SK-N-SH (cell line): Measurements from ENCODE around the gene CRYZL1. TPM values are rescaled to one million over a fixed set of nuclear protein-coding genes. Genes with fewer than 3 reads are reported as not detected.

Experiments used
- CTCF ChIA-PET: fragments of 300-600, 350-600 bp; formaldehyde crosslinking; extraction: SDS; loops from one replicate; lab custom pipeline; 2021; lab: Yijun Ruan, JAX
- POLR2A ChIA-PET: fragments of 350-600 bp; sonication (Branson Sonifier 250); formaldehyde crosslinking; extraction: SDS; loops from one replicate; lab custom pipeline; 2020; ENCODE audit warnings: antibody characterized with exemption, inconsistent platforms; lab: Yijun Ruan, JAX
- DNase-seq: peaks from one replicate; pipeline ENCODE4 v3.0.0; 2012
- H2AFZ ChIP-seq: fragments of 200-600 bp; sonication (generic); 2 replicates; pipeline ENCODE4 v1.8.1; 2016; ENCODE audit warnings: antibody characterized with exemption, mild to moderate bottlenecking, low read depth
- H3F3A ChIP-seq: fragments of 200-600 bp; sonication (generic); replicated peaks from 2 replicates; pipeline ENCODE3; 2016; ENCODE audit warnings: antibody characterized with exemption, mild to moderate bottlenecking; ENCODE audit not compliant: insufficient read depth
- H3K27ac ChIP-seq, 2 experiments: fragments of 200-500 bp in 1 of 2; fragments of 200-600 bp in 1 of 2; sonication (Bioruptor generic) in 1 of 2; sonication (generic), shearing (Covaris generic) in 1 of 2; 2 replicates each; pipeline versions ENCODE4 v1.5.1 to v1.6.1; 2014 to 2016; ENCODE audit warnings: low read depth in 2 of 2, inconsistent platforms in 1 of 2, low read length in 1 of 2, mild to moderate bottlenecking in 1 of 2, mixed read lengths in 1 of 2
- H3K27me3 ChIP-seq: fragments of 200-600 bp; sonication (generic), shearing (Covaris generic); 2 replicates; pipeline ENCODE4 v1.6.1; 2016; ENCODE audit warnings: mixed run types; ENCODE audit not compliant: insufficient read depth
- H3K36me3 ChIP-seq, 2 experiments: fragments of 200-500 bp in 1 of 2; fragments of 200-600 bp in 1 of 2; sonication (Bioruptor generic) in 1 of 2; sonication (generic) in 1 of 2; replicated peaks in 1 of 2; 2 replicates each; pipeline versions ENCODE3 to v1.5.1; 2014 to 2016; ENCODE audit warnings: low read length in 1 of 2, mild to moderate bottlenecking in 1 of 2; ENCODE audit not compliant: insufficient read depth in 2 of 2, control insufficient read depth in 1 of 2
- H3K4me1 ChIP-seq, 2 experiments: fragments of 200-500 bp in 1 of 2; fragments of 200-600 bp in 1 of 2; sonication (Bioruptor generic) in 1 of 2; sonication (generic), shearing (Covaris generic) in 1 of 2; 2 replicates each; pipeline versions ENCODE4 v1.5.1 to v1.6.1; 2014 to 2016; ENCODE audit warnings: low read depth in 1 of 2, low read length in 1 of 2, mixed run types in 1 of 2; ENCODE audit not compliant: insufficient read depth in 2 of 2, control insufficient read depth in 1 of 2
- H3K4me2 ChIP-seq: fragments of 200-600 bp; sonication (generic), shearing (Covaris generic); 2 replicates; pipeline ENCODE4 v1.6.1; 2017; ENCODE audit warnings: mixed run types
- H3K4me3 ChIP-seq, 2 experiments: fragments of 200-500 bp in 1 of 2; fragments of 200-600 bp in 1 of 2; sonication (Bioruptor generic) in 1 of 2; sonication (generic), shearing (Covaris generic) in 1 of 2; 2 replicates each; pipeline versions ENCODE4 v1.5.1 to v1.8.1; 2014 to 2016; ENCODE audit warnings: low read depth in 2 of 2, inconsistent platforms in 1 of 2, low read length in 1 of 2, mild to moderate bottlenecking in 1 of 2, mixed read lengths in 1 of 2, moderate library complexity in 1 of 2
- H3K79me2 ChIP-seq: fragments of 200-600 bp; sonication (generic); 2 replicates; pipeline ENCODE4 v1.8.1; 2017; ENCODE audit warnings: mild to moderate bottlenecking; ENCODE audit not compliant: insufficient read depth
- H3K9ac ChIP-seq: fragments of 200-600 bp; sonication (generic); 2 replicates; pipeline ENCODE4 v1.6.1; 2017; ENCODE audit warnings: mixed run types
- H3K9me2 ChIP-seq: fragments of 200-600 bp; sonication (generic); 2 replicates; pipeline ENCODE4 v1.6.1; 2017; ENCODE audit warnings: mixed run types
- H3K9me3 ChIP-seq: fragments of 200-600 bp; sonication (generic); 2 replicates; pipeline ENCODE4 v1.6.1; 2017; ENCODE audit warnings: mixed run types, mild to moderate bottlenecking, moderate library complexity
- H4K20me1 ChIP-seq: fragments of 200-600 bp; sonication (generic); 2 replicates; pipeline ENCODE4 v1.6.1; 2017; ENCODE audit warnings: mild to moderate bottlenecking, mixed run types; ENCODE audit not compliant: insufficient read depth
- CHD2 ChIP-seq: fragments of 150-350 bp; IDR thresholded peaks from 2 replicates; pipeline ENCODE4 v1.6.1; 2018; ENCODE audit warnings: low read length; ENCODE audit not compliant: partially characterized antibody
- ELF1 ChIP-seq: IDR thresholded peaks from 2 replicates; pipeline ENCODE4 v1.4.0; 2012
- EP300 ChIP-seq, 2 experiments: IDR thresholded peaks; 2 replicates each; pipeline versions ENCODE4 v1.4.0 to v1.6.1; 2012; ENCODE audit warnings: borderline replicate concordance in 1 of 2, low read depth in 1 of 2, low read length in 1 of 2
- FOSL2 ChIP-seq: IDR thresholded peaks from 2 replicates; pipeline ENCODE4 v1.4.0; 2012; ENCODE audit warnings: low read depth, mild to moderate bottlenecking, moderate library complexity, borderline replicate concordance
- FOXM1 ChIP-seq: IDR thresholded peaks from 2 replicates; pipeline ENCODE4 v1.4.0; 2012; ENCODE audit warnings: low read depth, mild to moderate bottlenecking
- GABPA ChIP-seq: IDR thresholded peaks from 2 replicates; pipeline ENCODE4 v1.4.0; 2012; ENCODE audit warnings: low read depth, mild to moderate bottlenecking
- JUND ChIP-seq: IDR thresholded peaks from 2 replicates; pipeline ENCODE4 v1.4.0; 2012
- MXI1 ChIP-seq: IDR thresholded peaks from 2 replicates; pipeline ENCODE4 v1.6.1; 2012; ENCODE audit warnings: mild to moderate bottlenecking, low read depth, low read length, improper control_type of control experiment
- NRF1 ChIP-seq: IDR thresholded peaks from 2 replicates; pipeline ENCODE4 v1.6.1; 2012; ENCODE audit warnings: low read depth, mild to moderate bottlenecking, low read length
- POLR2AphosphoS5 ChIP-seq: IDR thresholded peaks from 2 replicates; pipeline ENCODE4 v1.6.1; 2012; ENCODE audit warnings: low read depth, low read length
- RFX5 ChIP-seq: IDR thresholded peaks from 2 replicates; pipeline ENCODE4 v1.6.1; 2012; ENCODE audit warnings: mild to moderate bottlenecking, improper control_type of control experiment, low read length
- RXRA ChIP-seq: IDR thresholded peaks from 2 replicates; pipeline ENCODE4 v1.4.0; 2012; ENCODE audit warnings: low read depth, mild to moderate bottlenecking, borderline replicate concordance
- SIN3A ChIP-seq: IDR thresholded peaks from 2 replicates; pipeline ENCODE4 v1.6.1; 2012; ENCODE audit warnings: low read depth, mild to moderate bottlenecking, low read length, moderate library complexity, borderline replicate concordance
- SMC3 ChIP-seq: IDR thresholded peaks from 2 replicates; pipeline ENCODE4 v1.6.1; 2012; ENCODE audit warnings: low read depth, low read length, improper control_type of control experiment
- YY1 ChIP-seq: IDR thresholded peaks from 2 replicates; pipeline ENCODE4 v1.4.0; 2012; ENCODE audit warnings: low read depth, mild to moderate bottlenecking
- WGBS: methylation state at CpG from one replicate; pipeline ENCODE4 v1.1.6; 2017; ENCODE audit warnings: low lambda C conversion rate; 5-methylcytosine and 5-hydroxymethylcytosine counted together
- polyA plus RNA-seq, 3 experiments: library from polyadenylated mRNA; depleted of rRNA; stranded (reverse); fragments of >200 nt; gene quantifications; 2 replicates each; pipeline ENCODE4 v1.2.3, GENCODE V29; 2012
- TF ChIP-seq, protein P1 (sequence below): fragments of 200-600 bp; sonication (generic); IDR thresholded peaks from 2 replicates; pipeline ENCODE4 v1.6.1; 2017; ENCODE audit warnings: antibody characterized with exemption, mild to moderate bottlenecking, moderate library complexity
- TF ChIP-seq, protein P2 (sequence below): fragments of 150-350 bp; IDR thresholded peaks from 2 replicates; pipeline ENCODE4 v1.6.1; 2017; ENCODE audit warnings: antibody characterized with exemption, low read length, low read depth, borderline replicate concordance
- TF ChIP-seq, protein P3 (sequence below): fragments of 150-350 bp; IDR thresholded peaks from 2 replicates; pipeline ENCODE4 v1.6.1; 2016; ENCODE audit warnings: mild to moderate bottlenecking, low read depth, low read length

CRYZL1 gene
- polyA plus RNA-seq, 1 of the 3 experiments (the other 2 are of a cell fraction) = 26.3 TPM

DNA sequence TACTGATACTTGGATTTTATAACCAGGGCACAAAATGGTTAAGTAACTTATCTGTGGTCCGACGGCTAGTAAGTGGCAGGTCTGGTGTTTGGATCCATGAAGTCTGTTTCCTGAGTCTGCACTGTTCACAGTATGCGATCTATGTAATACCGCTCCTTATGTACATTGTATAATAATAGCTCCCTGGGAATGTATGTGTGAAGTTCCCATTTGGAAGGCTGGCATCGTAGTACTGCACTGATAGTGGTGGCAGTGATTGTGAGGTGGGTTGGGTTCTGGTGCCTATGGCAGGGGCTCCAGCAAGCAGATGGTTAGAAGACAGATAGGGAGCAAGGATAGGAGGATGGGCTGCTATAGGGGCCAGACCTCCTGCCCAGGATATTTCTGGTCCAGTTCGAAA lies 26.1 kb upstream of the CRYZL1 start:
- Histone ChIP-seq H4K20me1 (peaks cover 41% of the 10 kb centered on the region), H3K36me3 (peaks cover 0 to 7% of the 10 kb centered on the region in 2 experiments), H3F3A (peaks cover 8% of the 10 kb centered on the region), H3K79me2 (peaks cover 98% of the 10 kb centered on the region), H3K27ac (no peak overlapping the region), H3K4me2 (no peak overlapping the region), H3K9me2 (no peaks in the 10 kb centered on the region), H3K4me3 (no peak overlapping the region), H3K27me3 (no peaks in the 10 kb centered on the region), H3K9ac (no peak overlapping the region), H2AFZ (no peak overlapping the region), H3K9me3 (no peaks in the 10 kb centered on the region), H3K4me1 (peaks cover 0 to 12% of the 10 kb centered on the region in 2 experiments; a peak in 1 of 4 replicates)
- CTCF ChIA-PET = interaction anchor here (0.7 to 0.9 kb wide), 2 partner anchors 12 to 17 kb away, joined by 3 read pairs; no protein-coding TSS in a partner anchor
- TF ChIP-seq JUND = no peak
- no peak for TF ChIP-seq ELF1
- no peak for TF ChIP-seq EP300 (IDR thresholded peaks at IDR 0.05; ENCODE audit: borderline replicate concordance in 1 of 2, low read depth in 1 of 2, low read length in 1 of 2)
- no peak for TF ChIP-seq POLR2AphosphoS5
- no peak for TF ChIP-seq SMC3
- TF ChIP-seq FOSL2 = no peak
- TF ChIP-seq, protein P1, sequence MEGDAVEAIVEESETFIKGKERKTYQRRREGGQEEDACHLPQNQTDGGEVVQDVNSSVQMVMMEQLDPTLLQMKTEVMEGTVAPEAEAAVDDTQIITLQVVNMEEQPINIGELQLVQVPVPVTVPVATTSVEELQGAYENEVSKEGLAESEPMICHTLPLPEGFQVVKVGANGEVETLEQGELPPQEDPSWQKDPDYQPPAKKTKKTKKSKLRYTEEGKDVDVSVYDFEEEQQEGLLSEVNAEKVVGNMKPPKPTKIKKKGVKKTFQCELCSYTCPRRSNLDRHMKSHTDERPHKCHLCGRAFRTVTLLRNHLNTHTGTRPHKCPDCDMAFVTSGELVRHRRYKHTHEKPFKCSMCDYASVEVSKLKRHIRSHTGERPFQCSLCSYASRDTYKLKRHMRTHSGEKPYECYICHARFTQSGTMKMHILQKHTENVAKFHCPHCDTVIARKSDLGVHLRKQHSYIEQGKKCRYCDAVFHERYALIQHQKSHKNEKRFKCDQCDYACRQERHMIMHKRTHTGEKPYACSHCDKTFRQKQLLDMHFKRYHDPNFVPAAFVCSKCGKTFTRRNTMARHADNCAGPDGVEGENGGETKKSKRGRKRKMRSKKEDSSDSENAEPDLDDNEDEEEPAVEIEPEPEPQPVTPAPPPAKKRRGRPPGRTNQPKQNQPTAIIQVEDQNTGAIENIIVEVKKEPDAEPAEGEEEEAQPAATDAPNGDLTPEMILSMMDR = no peak
- no peak for TF ChIP-seq CHD2
- POLR2A ChIA-PET = no interaction called here
- DNase-seq = peak; percentile 29
- 71% methylated on average over 6 of the region's 6 CpGs for WGBS

DNA sequence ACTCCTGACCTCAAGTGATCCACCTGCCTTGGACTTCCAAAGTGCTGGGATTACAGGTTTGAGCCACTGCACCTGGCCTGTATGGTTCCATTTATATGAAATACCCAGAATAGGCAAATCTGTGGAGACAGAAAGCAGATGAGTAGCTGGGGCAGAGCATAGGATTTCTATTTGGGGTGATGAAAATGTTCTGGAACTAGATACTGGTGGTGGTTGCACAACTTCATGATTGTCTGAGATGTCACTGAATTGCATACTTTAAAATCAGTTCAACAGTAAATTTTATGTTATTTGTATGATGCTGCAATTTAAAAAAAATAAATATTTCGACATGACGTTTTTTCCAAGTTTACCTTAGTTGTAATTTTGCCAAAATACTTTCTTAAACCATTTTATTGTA lies 24.6 kb upstream of the CRYZL1 start:
- H3K9me3 ChIP-seq = no peaks in the 10 kb centered on the region; the same call in 1 of the 2 replicates
- H3K9ac ChIP-seq = no peak overlapping the region
- H3K36me3 ChIP-seq = peaks cover 0 to 8% of the 10 kb centered on the region in 2 experiments
- no peak overlapping the region for H3K4me3 ChIP-seq
- ChIA-PET POLR2A (no interaction called here), CTCF (no interaction called here)
- no peaks in the 10 kb centered on the region for H3K27me3 ChIP-seq
- peaks cover 98% of the 10 kb centered on the region for H3K79me2 ChIP-seq
- H3F3A ChIP-seq = peaks cover 9% of the 10 kb centered on the region
- H4K20me1 ChIP-seq = peaks cover 41% of the 10 kb centered on the region
- TF ChIP-seq YY1 = no peak
- TF ChIP-seq SIN3A = no peak
- TF ChIP-seq, protein P2, sequence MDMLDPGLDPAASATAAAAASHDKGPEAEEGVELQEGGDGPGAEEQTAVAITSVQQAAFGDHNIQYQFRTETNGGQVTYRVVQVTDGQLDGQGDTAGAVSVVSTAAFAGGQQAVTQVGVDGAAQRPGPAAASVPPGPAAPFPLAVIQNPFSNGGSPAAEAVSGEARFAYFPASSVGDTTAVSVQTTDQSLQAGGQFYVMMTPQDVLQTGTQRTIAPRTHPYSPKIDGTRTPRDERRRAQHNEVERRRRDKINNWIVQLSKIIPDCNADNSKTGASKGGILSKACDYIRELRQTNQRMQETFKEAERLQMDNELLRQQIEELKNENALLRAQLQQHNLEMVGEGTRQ = no peak
- TF ChIP-seq FOXM1 = no peak
- TF ChIP-seq, protein P1 = no peak
- no peak for TF ChIP-seq CHD2
- TF ChIP-seq RFX5 = no peak
- TF ChIP-seq POLR2AphosphoS5 = no peak
- TF ChIP-seq RXRA = no peak
- TF ChIP-seq MXI1 = no peak
- TF ChIP-seq NRF1 = no peak
- TF ChIP-seq, protein P3, sequence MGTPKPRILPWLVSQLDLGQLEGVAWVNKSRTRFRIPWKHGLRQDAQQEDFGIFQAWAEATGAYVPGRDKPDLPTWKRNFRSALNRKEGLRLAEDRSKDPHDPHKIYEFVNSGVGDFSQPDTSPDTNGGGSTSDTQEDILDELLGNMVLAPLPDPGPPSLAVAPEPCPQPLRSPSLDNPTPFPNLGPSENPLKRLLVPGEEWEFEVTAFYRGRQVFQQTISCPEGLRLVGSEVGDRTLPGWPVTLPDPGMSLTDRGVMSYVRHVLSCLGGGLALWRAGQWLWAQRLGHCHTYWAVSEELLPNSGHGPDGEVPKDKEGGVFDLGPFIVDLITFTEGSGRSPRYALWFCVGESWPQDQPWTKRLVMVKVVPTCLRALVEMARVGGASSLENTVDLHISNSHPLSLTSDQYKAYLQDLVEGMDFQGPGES = no peak
- no peak for TF ChIP-seq EP300 (IDR thresholded peaks at IDR 0.05; ENCODE audit: borderline replicate concordance in 1 of 2, low read depth in 1 of 2, low read length in 1 of 2)
- no peak for TF ChIP-seq GABPA
- no peak overlapping the region for H3K27ac ChIP-seq
- WGBS = 96% methylated on average over 2 of the region's 2 CpGs
- no peak overlapping the region for H3K4me2 ChIP-seq
- H3K4me1 ChIP-seq = peaks cover 0 to 12% of the 10 kb centered on the region in 2 experiments; a peak in 1 of 4 replicates
- no peaks in the 10 kb centered on the region for H3K9me2 ChIP-seq
- no peak overlapping the region for H2AFZ ChIP-seq
- DNase-seq = no peak
